DND-41 (cell line): Measurements from ENCODE around the gene ANG.

Source experiments
- ATAC-seq: fragments of 200-7000 bp; cut with Tn5 transposase; 3 replicates; pipeline ENCODE4 v1.9.1; 2021; ENCODE audit warnings: low read depth; ENCODE audit not compliant: insufficient read depth
- DNase-seq: peaks from one replicate; pipeline ENCODE4 v3.0.0-alpha.2; 2020
- H2AFZ ChIP-seq: 2 replicates; pipeline ENCODE4 v1.6.0; 2012; ENCODE audit warnings: low read depth, low read length
- H3K27ac ChIP-seq: 2 replicates; pipeline ENCODE4 v1.5.1; 2012; ENCODE audit warnings: low read length, inconsistent platforms
- H3K27me3 ChIP-seq: fragments of 200-600 bp; sonication (generic); 2 replicates; pipeline ENCODE4 v1.6.0; 2012; ENCODE audit warnings: low read length, mild to moderate bottlenecking, inconsistent platforms; ENCODE audit not compliant: insufficient read depth, poor library complexity
- H3K36me3 ChIP-seq: 2 replicates; pipeline ENCODE4 v1.5.1; 2012; ENCODE audit warnings: low read length, inconsistent platforms; ENCODE audit not compliant: insufficient read depth
- H3K4me1 ChIP-seq: 2 replicates; pipeline ENCODE4 v1.5.1; 2012; ENCODE audit warnings: mild to moderate bottlenecking, low read length; ENCODE audit not compliant: insufficient read depth
- H3K4me2 ChIP-seq: 2 replicates; pipeline ENCODE4 v1.6.0; 2012; ENCODE audit warnings: mild to moderate bottlenecking, moderate library complexity, low read length, inconsistent platforms; ENCODE audit not compliant: insufficient read depth
- H3K4me3 ChIP-seq, 2 experiments: fragments of 200-600 bp in 1 of 2; shearing (Covaris generic) in 1 of 2; 2 replicates each; pipeline ENCODE4 v1.5.1; 2012 to 2016; ENCODE audit warnings: inconsistent platforms in 2 of 2, low read length in 2 of 2, mild to moderate bottlenecking in 2 of 2, low read depth in 1 of 2, moderate library complexity in 1 of 2
- H3K79me2 ChIP-seq: 2 replicates; pipeline ENCODE4 v1.6.0; 2012; ENCODE audit warnings: low read length, inconsistent platforms; ENCODE audit not compliant: insufficient read depth
- H3K9ac ChIP-seq: 2 replicates; pipeline ENCODE4 v1.6.0; 2012; ENCODE audit warnings: low read depth, mild to moderate bottlenecking, inconsistent platforms, low read length, moderate library complexity
- H3K9me3 ChIP-seq: 2 replicates; pipeline ENCODE4 v1.5.1; 2012; ENCODE audit warnings: low read length, moderate library complexity, mild to moderate bottlenecking, inconsistent platforms; ENCODE audit not compliant: insufficient read depth, severe bottlenecking
- H4K20me1 ChIP-seq: 2 replicates; pipeline ENCODE4 v1.6.0; 2012; ENCODE audit warnings: low read length; ENCODE audit not compliant: insufficient read depth
- EZH2 ChIP-seq: IDR thresholded peaks from 3 replicates; pipeline ENCODE4 v1.6.1; 2012; ENCODE audit warnings: borderline replicate concordance, low read depth, mild to moderate bottlenecking, moderate library complexity, low read length, inconsistent platforms; ENCODE audit not compliant: severe bottlenecking
- TF ChIP-seq, protein P1 (sequence below): IDR thresholded peaks from 2 replicates; pipeline ENCODE4 v1.5.1; 2012; ENCODE audit warnings: borderline replicate concordance, low read length, moderate library complexity, mild to moderate bottlenecking; ENCODE audit not compliant: poor library complexity, severe bottlenecking; ENCODE audit errors: extremely low read depth

ANG gene

DNA sequence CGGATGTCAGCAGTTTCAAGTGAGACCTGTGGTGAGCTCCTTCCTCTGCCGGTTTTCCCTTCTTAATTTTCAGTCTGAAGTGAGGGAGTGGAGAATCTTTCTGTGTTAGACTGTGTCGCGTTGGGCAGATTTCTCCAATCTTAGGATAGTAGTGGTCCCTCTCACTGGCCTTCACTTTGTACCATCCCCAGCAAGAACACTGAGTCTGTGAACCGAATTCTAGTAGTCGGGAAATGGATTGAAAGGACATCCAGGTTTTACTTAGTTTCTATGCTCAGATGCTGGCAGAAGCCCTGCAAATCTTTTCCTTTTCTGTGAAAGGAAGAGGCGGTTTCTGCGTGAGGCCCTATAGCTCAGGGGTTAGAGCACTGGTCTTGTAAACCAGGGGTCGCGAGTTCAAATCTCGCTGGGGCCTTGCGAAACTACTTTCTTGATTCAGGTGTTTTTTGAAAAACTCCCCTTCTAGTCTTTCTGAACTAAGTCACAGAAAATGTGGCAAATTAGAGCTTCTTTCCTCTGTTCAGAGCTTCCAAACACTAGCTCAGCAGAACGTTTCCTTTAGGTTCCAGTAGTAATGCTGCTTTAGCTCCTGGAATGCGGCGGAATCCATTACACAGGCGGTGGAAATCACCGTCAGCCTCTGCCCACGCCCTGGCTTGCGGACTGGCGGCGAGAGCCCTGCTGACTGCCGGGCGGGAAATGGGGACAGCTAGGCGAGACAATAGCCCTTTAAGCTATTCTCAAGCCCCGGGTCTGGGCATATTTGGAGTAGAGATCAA is 7.0 kb upstream of the ANG start:
- peak; percentile 33 for ATAC-seq
- Histone ChIP-seq H2AFZ (peak overlapping the region; percentile 91), H3K4me1 (peaks cover 44% of the 10 kb centered on the region), H3K9ac (peak overlapping the region; percentile 96), H4K20me1 (no peaks in the 10 kb centered on the region), H3K27me3 (no peaks in the 10 kb centered on the region), H3K27ac (peak overlapping the region; percentile 97), H3K9me3 (no peaks in the 10 kb centered on the region), H3K79me2 (no peaks in the 10 kb centered on the region), H3K4me3 (peak overlapping the region; percentile 79 to 83), H3K4me2 (peak overlapping the region; percentile 93), H3K36me3 (no peaks in the 10 kb centered on the region)
- no peak for TF ChIP-seq EZH2
- TF ChIP-seq, protein P1, sequence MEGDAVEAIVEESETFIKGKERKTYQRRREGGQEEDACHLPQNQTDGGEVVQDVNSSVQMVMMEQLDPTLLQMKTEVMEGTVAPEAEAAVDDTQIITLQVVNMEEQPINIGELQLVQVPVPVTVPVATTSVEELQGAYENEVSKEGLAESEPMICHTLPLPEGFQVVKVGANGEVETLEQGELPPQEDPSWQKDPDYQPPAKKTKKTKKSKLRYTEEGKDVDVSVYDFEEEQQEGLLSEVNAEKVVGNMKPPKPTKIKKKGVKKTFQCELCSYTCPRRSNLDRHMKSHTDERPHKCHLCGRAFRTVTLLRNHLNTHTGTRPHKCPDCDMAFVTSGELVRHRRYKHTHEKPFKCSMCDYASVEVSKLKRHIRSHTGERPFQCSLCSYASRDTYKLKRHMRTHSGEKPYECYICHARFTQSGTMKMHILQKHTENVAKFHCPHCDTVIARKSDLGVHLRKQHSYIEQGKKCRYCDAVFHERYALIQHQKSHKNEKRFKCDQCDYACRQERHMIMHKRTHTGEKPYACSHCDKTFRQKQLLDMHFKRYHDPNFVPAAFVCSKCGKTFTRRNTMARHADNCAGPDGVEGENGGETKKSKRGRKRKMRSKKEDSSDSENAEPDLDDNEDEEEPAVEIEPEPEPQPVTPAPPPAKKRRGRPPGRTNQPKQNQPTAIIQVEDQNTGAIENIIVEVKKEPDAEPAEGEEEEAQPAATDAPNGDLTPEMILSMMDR = no peak
- peak; percentile 89 for DNase-seq

DNA sequence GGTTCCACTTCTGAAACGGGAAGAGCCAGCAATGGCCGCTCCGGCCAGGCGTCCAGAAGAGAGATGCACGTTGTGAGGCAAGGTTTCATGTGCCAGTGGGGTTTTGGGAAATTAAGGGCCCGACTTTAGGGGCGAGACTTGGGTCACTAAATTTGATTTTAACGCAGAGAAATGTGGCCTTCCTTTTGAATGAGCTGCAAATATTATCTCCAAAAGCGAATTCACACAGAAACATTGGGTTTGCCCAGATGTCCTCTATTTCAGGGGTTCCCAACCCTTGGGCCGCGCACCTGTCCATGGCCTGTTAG is 6.5 kb upstream of the ANG start:
- DNase-seq (no peak), ATAC-seq (no peak)
- no peaks in the 10 kb centered on the region for H3K36me3 ChIP-seq
- peaks cover 44% of the 10 kb centered on the region for H3K4me1 ChIP-seq
- H3K79me2 ChIP-seq = no peaks in the 10 kb centered on the region
- H3K9me3 ChIP-seq = no peaks in the 10 kb centered on the region
- peak overlapping the region; percentile 96 for H3K9ac ChIP-seq
- H3K4me3 ChIP-seq = peak overlapping the region; percentile 79 to 83
- peak overlapping the region; percentile 91 for H2AFZ ChIP-seq
- H3K4me2 ChIP-seq = peak overlapping the region; percentile 93
- H3K27ac ChIP-seq = peak overlapping the region; percentile 97
- H4K20me1 ChIP-seq = no peaks in the 10 kb centered on the region
- H3K27me3 ChIP-seq = no peaks in the 10 kb centered on the region
- TF ChIP-seq, protein P1 = no peak
- TF ChIP-seq EZH2 = no peak

DNA sequence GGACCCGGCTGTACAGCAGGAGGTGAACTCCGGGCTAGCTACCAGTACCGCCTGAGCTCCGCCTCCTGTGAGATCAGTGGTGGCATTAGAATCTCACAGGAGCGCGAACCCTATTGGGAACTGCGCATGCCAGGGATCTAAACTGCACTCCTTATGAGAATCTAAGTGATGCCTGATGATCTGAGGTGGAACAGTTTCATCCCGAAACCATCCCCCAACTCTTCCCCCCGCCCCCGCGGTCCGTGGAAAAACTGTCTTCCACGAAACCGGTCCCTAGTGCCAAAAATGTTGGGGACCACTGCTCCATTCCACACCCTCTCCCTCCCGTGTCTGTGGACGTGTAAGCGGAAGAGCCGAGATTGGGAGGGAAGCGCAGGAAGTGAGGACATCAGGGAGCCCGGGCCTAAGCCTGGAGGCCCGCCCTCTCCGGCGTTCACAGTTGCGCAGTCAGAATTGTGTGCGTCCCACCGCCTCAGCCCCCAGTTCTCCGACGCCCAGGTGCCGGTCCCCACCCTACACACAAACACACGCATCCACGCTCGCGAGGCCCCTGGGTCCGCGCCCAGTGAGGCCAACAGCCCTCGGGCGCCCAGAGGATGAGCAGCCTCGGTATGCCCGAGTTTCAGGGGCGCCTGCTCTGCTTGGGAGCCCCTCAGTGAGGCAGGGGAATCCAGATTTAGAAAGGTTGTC is 6.0 kb upstream of the ANG start:
- Histone ChIP-seq H3K27me3 (no peaks in the 10 kb centered on the region), H2AFZ (peak overlapping the region; percentile 91), H4K20me1 (no peaks in the 10 kb centered on the region), H3K4me3 (peak overlapping the region; percentile 79 to 83), H3K9ac (peak overlapping the region; percentile 96), H3K79me2 (no peaks in the 10 kb centered on the region), H3K4me1 (peaks cover 44% of the 10 kb centered on the region), H3K36me3 (no peaks in the 10 kb centered on the region), H3K4me2 (peak overlapping the region; percentile 93), H3K9me3 (no peaks in the 10 kb centered on the region), H3K27ac (peak overlapping the region; percentile 97)
- TF ChIP-seq, protein P1 = peak; percentile 32
- TF ChIP-seq EZH2 = no peak
- ATAC-seq (peak; percentile 73), DNase-seq (peak; percentile 88)
